ACHN (cell line): ENCODE measurements around the gene EHD4.

Experiments used
- DNase-seq: peaks from one replicate; pipeline ENCODE4 v3.0.0-alpha.2; 2015
- in situ Hi-C: cut with HindIII; loops from 2 replicates; pipeline ENCODE4 v1.10.0; 2017; ENCODE audit warnings: low sequenced_read_pairs, low pct_ligation_motif_present, low pct_unique_long_range_greater_than_20kb

EHD4 gene

DNA sequence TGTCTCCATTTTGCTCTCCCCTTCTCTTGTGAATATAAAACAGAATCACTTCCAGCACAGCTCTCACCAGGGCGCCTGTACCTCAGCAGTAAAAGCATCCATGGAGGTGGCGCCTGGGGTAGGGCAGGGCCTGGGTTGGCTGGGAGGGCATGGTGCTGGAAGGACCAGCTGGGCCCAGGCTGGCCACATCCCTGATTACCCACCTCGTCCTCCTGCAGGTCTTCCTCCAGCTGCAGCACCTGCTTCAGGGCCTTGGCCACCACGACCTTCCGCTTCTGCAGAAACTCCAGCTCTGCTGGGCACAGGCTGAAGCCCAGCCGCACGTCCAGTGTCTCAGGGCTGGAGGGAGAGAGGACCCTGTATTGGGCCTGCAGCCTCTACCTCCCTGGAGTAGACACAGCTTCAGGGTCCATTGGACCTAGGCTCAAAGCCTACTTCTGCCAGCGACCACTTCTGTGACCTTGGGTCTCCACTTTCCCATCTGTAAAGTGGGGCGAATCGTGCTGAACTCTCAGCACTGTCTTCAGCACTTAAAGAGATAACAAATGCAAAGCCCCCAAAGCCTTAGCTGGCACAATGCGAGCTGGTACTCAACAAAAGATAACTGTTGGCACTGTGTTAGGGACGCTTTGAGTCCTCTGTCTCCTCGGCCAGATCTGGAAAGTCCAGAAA lies 24.7 kb upstream of the EHD4 start:
- in situ Hi-C loops = no loop called here
- DNase-seq = no peak

DNA sequence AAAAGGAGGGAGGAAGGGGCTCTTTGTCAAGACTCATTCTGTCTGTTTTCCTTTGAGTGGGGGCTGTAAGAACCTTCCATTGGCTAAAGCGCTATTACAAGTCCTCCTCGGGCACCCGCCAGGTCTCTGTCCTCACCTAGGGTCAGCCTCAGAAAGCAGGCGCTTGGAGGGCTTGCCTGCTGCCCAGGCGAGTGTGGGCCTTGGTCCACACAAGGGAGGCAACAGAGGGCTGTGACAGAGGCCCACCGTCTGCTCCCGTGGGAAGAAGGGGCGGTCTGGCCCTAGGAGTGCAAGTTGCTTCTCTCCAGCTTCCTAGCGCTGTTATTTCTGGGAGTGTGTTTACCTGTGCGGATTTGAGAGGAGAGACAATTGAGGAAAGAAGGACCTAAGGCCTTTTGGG lies 24.0 kb upstream of the EHD4 start:
- DNase-seq = no peak
- in situ Hi-C loops = no loop called here

DNA sequence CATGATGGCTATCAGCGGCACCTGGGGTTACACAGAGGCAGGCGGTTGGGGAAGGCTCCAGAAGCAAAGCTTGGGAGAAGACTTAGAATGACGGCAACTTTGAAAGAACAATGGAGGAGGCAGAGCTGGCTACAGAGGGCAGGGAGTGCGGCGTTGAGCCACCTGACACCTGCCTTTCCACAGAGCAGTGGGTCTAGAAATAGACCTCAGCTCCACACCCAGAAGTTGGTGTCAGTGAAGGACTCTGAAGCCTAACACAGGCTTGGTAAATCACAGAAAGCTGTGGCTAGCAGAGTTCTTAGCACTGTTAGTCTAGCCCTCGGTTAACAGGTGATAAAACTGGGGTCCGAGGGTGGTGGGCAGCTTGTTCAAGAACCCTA lies 23.1 kb upstream of the EHD4 start:
- in situ Hi-C loops = no loop called here

GRCh38 chr15:41994772-41995475 lies 22.6 kb upstream of the EHD4 start:
- DNase-seq = no peak
- in situ Hi-C loops = no loop called here

More for the DNA sequence above, 23.1 kb upstream of the EHD4 start:
- no peak for DNase-seq

- no peak for DNase-seq
- in situ Hi-C loops = no loop called here
These were observed 21.9 kb upstream of the EHD4 start for GRCh38 chr15:41994171-41994650.

GRCh38 chr15:41993472-41994170 lies 21.3 kb upstream of the EHD4 start:
- in situ Hi-C loops = no loop called here

GRCh38 chr15:41992803-41993190 lies 20.4 kb upstream of the EHD4 start:
- no peak for DNase-seq
- in situ Hi-C loops = no loop called here

More at GRCh38 chr15:41993472-41994170, 21.3 kb upstream of the EHD4 start:
- no peak for DNase-seq

- in situ Hi-C loops = no loop called here
These were observed 19.9 kb upstream of the EHD4 start for GRCh38 chr15:41992151-41992802.

DNA sequence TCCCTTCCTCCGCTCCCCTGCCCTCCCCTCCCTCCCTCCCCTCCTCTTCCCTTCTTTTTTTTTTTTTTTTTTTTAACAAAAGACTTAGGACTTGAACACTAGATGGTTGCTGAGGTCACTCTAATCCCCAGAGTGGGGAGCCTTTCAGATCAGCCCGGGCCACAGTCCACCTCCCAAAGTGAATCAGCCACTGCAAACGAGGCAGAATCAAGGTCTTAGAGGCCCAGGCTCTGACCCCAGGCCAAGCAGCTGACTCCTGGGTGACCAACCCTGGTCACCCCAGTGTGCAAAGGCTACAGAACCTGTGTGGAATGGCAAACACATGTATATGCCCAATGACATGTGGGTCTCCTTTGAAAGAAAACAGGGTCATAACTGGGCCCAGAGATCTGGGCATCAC lies 18.3 kb upstream of the EHD4 start:
- no peak for DNase-seq
- in situ Hi-C loops = no loop called here

More at GRCh38 chr15:41992151-41992802, 19.9 kb upstream of the EHD4 start:
- DNase-seq = no peak

DNA sequence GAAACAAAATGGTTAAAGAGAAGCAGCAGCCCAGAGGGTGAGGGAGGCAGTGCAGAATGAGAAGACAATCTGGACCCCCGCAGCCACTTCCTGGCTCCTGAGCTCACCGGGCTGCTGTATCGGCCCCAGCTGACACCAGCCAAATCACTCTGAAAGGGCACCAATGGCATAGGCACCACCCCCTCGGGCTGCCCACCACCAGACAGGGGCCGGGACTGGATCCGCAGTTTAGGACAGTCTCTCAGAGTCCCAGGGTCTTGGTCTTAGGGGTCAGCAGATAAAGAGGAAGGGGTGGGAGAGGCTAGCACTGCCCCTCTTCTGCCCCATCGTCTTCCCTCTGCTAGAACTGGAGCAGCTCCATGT lies 17.9 kb upstream of the EHD4 start:
- in situ Hi-C loops = no loop called here
- no peak for DNase-seq

GRCh38 chr15:41989573-41990242 lies 17.4 kb upstream of the EHD4 start:
- DNase-seq = peak; percentile 62

DNA sequence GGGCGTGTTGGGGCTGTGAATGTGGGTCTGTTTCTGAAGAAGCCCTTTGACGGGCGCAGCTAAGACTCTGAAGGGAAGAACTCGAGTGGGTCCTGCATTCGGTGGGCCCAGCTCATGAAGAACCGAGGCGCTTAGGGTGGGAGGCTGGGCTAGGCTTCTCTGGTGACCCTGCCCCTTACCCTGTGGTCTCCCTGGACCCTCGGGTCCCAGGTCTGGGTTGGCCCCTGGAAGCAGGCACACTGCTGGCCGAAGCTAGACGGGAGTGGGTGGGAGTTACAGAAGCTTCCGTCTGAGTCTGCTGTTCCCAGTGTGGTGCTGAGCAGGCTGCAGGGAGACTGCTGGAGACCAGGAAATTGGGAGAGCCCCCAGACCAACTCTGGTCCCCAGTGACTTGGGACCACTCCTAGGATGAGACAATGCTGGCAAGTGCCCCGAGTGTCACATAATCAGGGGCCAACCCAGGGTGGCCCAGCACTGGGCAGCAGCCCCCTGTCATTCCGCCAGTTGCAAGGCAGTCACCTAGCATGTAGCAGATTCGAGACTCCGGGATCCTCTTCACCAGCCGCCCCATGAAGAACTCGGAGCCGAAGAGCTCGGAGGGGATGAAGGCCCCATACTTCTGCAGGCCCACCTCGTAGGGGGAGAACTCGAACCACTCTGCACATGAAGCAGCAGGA lies 16.7 kb upstream of the EHD4 start:
- in situ Hi-C loops = no loop called here
- DNase-seq = no peak

More at GRCh38 chr15:41989573-41990242, 17.4 kb upstream of the EHD4 start:
- in situ Hi-C loops = no loop called here

- no peak for DNase-seq
- in situ Hi-C loops = no loop called here
These were observed 15.5 kb upstream of the EHD4 start for GRCh38 chr15:41987925-41988275.

DNA sequence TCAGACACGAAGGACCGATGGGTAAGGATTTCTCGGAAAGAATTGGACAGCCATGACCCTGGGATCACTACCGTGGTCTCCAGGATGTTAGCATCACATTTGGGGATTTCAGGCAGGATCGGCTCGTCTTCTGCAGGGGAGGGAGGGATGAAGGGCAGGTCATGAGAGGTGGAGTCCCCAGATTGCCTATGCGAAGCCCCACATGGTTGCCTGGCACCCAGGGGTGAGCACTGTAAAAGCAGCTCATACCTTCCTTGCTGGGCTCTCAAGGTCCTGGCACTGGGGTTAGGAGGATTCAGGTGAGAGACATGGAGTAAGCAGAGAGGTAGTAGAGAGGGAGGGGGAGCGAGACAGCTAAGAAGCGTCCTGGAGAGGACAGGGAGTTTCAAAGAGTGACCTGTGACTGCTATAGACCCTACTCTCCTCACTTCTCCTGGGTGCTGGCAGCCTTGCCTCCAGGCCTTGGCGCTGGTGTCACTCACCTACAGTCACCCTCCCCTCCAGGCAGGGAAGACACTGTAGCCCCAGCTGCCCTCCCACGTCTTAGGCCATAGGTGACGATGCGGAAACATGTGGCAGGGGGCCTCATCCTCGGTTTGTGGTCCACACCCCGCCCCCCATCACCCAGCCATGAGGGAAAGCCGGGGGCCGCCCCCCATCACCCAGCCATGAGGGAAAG lies 15.0 kb upstream of the EHD4 start:
- in situ Hi-C loops = no loop called here
- DNase-seq = no peak

DNA sequence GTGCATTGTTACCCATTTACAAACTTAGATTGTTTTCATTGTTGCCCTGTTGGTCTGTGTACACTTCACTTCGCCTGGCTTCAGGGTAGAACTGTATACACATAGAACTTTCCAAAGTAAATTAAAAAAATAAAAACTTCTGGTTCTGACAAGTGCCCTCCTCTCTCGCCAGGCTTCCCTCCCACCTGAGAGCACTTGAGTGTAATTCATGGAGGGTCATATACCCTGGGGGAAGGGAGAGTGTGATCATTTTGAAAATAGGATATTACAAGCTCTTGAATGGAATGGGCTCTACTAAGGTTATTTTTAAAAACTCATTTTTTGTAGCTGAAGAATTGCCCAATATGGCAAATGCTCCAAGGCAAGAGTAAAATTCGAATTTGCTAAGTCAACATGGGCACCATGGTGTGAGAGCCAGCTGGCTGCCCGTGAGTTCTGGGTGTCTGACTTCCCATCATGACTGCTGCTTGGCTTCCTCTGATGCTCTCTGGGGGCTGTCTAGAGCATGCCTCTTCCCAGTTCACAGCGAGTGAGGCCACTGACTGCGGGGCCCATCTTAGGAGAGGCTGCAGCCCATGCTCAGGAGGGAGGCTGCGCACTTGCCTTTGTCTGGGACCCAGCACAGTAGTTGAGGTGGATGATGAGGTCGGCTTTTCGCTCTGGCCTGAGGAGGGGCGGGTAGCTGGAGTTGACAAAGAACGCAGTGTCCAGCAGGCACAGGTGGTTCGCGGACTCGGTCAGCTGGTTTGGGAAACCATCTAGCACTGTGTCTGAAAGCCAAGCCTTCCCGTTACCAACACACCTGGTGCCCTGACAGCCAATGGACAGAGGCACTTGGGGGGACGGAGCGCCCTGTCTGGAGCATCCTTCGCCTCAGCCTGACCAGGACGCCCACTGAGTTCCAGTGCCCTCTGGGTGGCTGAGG lies 13.1 kb upstream of the EHD4 start:
- in situ Hi-C loops = no loop called here
- no peak for DNase-seq

DNA sequence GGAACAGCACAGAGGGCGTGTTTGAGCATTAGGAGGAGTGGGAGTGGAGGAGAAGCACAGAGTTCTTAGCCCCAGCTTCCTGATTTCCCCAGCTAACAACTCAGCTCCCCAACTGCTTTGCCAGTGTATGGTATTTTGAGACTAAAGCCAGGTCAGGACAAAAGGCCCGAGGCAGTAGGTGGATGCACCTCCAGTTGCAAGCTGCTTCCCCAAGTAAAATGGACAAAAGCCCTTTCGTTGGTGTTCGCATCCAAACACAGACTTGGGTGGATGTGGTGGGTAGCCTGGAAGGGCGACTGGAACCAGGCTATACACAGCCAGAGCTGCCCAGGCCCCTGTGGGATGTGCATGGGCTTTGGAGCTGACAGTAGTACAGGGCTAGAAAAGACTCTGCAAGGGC lies 12.3 kb upstream of the EHD4 start:
- DNase-seq = no peak
- in situ Hi-C loops = no loop called here
